Sigmoid colon (tissue), 4 donors: ENCODE measurements around the gene ZNF587B.
"Not testable (repeated sequence)": the region's sequence is repeated elsewhere in the genome, so short reads cannot be mapped to it uniquely, and the experiment has no call there.

Source experiments
- CTCF ChIP-seq, 4 experiments: fragments of 450-650 bp in 3 of 4; fragments of 200-600 bp in 1 of 4; IDR thresholded peaks; one replicate each; pipeline ENCODE4 v1.5.1; 2016 to 2019; ENCODE audit warnings: antibody characterized with exemption in 4 of 4, mild to moderate bottlenecking in 3 of 4, moderate library complexity in 2 of 4
- EP300 ChIP-seq, 4 donors: sonication (generic); formaldehyde crosslinking; IDR thresholded peaks; one replicate each; pipeline ENCODE4 v1.6.1; 2017; ENCODE audit warnings: antibody characterized with exemption in 4 of 4
- POLR2AphosphoS5 ChIP-seq, 4 donors: sonication (generic); formaldehyde crosslinking; IDR thresholded peaks; one replicate each; pipeline ENCODE4 v1.6.1; 2017; ENCODE audit warnings: antibody characterized with exemption in 4 of 4

- TF ChIP-seq CTCF, POLR2AphosphoS5, EP300 (IDR thresholded peaks at IDR 0.05): not testable (repeated sequence)
Measured at GRCh38 chr19:57873883-57874799, 44.0 kb downstream of the ZNF587B start.
